Measurements from ENCODE around the gene GLS.
"Not testable (repeated sequence)": the region's sequence is repeated elsewhere in the genome, so short reads cannot be mapped to it uniquely, and the experiment has no call there.

Gene GLS

DNA sequence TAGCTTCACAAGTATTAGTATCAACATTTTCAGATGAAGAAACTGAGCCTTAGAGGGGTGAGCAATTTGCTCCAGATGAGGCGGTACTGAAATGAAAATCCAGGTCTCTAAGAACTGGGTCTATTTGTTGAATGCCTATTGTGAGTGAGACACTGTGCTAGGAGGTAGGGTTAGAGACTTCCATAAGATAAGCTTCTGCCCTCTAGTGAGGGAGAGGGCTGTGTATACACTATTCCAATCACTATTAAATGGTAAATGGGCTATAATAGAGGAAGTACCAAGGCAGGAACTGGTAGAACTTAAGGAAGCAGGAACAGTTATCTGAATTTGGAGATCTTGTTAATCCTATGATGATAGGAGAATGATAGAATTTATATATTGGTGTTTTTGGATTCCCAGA, 23.6 kb upstream of the GLS start:
- DNase-seq = no peak

DNA sequence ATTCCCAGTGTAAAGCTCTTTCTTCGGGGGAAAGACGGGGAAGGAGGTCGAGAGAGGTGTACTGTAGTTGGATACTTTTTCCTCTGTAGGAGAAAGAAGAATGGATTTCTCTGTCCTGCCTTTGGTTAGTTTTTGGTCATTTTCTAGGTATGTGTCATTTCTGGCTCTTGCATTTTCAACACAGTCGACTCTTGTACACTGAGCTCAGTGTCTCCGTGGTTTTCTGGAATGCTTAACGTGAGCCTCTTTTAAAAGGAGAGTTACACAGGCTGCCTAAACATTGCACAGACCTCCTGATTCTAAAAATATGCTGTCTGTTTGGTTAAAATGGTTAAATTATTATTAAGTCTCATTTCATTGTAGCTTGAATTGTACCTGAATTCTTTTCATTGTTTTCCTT, 21.8 kb upstream of the GLS start:
- DNase-seq = no peak

DNA sequence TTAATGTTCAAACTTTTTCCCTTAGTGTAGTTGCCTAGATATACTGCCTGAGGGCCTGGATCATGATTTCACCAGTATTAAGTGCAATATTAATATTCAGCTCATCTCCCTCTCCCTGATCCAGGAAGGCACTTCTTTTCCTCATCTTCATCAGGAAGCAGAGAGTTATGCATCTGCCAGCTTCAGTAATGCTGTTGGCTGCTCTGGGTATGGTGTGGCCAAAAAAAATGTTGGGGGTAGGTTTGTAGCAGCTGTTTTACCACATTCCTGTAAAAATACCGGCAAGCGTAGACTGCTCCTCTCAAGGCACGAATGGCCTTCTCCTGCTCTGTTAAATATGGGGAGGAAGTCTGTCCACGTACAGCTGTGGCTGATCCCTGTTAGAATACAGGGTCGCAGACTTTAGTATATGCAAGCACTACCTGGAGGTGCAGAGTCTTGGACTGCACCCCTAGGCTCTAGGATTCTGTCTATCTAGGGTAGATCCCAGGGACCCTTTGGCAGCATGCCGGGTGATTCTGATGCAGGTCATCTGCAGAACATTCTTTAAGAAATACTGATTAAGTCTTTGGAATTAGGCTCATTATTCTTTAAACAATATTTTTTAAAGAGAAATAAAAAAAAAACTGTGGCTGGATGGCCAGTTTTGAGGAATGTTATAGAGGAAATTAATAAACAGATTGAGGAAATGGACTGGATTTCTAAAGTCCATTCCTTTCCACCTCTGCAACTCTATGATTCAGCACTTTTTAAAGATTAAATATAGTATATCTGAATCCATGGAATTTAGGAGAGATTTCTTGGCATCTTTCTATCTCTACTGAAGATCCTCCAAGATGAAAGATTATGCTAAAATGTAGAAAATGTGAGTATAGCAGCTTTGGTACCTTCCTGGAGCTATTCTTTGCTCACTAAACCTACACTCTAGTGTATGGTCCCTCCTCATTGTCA, 21.0 kb upstream of the GLS start:
- no peak for DNase-seq

DNA sequence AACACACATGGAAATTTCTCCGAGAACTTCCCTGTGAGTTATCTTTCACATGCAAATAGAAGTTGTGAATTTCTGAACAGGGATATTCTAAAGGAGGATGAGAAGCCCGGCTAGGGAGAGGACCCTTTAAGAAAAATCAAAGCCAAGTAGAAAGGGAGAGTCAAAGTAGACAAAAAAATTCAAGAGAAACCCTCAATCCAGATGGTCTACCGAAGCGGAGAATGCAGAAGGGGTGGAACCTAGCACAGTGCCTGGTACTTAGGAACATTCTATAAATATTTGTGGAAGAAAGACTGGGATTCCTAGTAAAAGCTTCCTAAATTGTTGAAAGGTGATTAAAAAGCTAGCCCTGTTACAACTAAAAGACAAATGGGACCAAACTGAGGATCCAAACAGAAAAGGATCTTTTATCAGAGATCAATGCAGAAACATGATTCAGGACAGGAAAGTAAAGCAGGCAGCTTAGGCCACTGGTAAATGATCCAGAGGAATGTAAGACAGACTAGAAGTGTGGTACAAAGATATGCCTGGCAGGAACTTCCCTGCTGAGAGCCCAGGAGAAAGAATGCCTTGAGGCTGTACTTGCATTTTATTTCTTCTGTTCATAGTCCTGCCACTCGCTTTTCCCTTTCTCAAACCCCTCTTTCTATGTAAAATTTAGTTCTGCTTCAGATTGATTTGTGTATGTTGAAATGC, 19.5 kb upstream of the GLS start:
- no peak for DNase-seq

DNA sequence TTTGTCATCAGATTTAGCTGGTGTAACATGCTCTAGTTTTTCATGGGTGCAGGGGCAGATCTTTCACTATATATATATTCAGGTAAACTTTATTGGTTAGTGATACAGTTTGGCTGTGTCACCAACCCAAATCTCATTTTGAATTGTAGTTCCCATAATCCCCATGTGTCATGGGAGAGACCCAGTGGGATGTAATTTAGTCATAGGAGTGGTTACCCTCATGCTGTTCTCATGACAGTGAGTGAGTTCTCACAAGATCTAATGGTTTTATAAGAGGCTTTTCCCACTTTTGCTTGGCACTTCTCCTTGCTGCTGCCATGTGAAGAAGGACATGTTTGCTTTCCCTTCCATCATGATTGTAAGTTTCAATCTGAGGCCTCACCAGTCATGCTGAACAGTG, 18.5 kb upstream of the GLS start:
- DNase-seq = not testable (repeated sequence)

DNA sequence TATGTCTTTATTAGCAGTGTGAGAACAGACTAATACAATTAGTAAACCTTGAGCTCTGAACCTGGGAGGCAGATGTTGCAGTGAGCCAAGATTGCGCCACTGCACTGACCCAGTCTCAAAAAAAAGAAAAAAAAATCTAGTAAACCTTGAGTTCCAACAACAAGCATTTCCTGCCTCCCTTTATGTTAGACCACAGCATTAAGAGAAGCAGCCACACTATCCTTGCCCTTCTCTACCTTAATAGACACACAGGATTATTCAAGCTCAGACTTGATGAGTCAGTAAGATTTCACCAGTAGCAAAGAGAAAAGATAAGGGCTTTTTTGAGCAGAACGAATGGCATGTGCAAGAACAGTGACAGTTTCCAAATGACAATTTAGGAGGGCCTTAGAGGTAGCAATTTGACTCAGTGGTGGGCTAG, 18.0 kb upstream of the GLS start:
- DNase-seq = no peak

DNA sequence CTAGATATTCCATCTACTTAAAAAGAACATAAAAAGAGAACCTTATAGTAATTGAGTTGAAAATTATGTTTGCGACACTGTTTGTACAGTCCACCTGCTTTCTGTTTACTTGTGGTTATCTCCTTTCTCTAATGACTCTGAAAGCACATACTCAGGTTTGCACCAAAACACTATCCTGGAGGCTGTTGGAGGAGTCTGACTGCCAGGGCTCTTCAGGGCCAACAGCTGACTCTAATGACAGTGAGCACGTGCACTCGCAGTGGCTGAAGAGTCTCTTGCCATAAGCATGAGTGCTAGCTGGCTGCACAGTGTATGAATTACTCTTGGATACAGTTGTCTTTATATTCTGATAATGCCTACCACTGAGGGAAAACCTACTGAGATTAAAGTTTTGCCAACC, 16.7 kb upstream of the GLS start:
- DNase-seq = no peak

DNA sequence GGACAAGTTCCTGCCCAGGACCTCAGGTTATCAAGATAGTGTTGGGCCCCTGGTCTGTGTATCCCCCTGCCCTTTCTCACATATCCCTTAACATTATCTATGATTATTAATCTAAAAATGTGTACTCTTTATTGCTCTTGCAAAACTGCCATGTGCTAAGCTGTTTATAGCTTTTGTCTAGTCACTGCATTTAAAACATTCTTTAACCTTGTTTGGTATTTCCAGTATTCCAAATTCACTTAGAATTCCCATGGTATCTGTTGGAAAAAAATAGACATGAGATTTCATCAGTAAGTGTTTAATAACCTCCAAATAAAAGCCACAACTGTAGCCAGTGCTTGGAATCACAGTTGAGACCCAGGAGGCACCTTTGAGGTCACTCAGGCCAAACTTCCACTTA, 16.2 kb upstream of the GLS start:
- no peak for DNase-seq

DNA sequence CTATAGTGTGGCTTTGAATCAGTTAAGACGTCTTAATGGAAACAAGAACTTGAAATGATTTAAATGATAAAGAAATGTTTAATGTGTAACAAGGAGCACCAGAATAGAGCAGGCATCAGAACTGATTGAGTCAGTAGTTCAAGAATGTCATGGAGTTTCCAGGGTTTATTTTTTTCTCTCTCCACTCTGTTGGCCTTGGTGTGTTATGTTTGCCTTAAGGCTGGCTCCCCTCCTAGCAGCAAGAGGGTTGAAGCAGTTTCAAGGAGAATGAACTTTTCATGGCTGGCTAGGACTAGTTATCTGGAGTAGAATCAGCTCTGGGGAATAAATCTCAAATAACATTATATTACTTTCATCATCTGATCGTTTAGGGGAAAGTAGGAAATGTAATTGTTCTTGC, 13.4 kb upstream of the GLS start:
- no peak for DNase-seq

DNA sequence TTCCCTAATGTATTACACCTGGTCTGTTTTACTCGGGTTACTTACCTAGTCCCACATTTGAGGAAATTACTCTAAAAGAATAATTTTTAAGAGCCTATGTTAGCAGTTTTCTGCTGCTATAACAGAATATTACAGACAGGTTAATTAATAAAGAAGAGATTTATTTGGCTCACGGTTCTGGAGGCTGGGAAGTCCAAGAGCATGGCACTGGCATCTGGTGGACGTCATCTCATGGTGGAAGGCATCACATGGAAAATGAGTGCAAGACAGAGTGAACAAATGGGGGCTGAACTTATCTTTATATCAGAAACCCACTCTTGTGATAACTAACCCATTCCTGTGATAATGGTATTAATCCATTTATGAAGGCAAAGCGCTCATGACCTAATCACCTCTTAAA, 12.8 kb upstream of the GLS start:
- no peak for DNase-seq

DNA sequence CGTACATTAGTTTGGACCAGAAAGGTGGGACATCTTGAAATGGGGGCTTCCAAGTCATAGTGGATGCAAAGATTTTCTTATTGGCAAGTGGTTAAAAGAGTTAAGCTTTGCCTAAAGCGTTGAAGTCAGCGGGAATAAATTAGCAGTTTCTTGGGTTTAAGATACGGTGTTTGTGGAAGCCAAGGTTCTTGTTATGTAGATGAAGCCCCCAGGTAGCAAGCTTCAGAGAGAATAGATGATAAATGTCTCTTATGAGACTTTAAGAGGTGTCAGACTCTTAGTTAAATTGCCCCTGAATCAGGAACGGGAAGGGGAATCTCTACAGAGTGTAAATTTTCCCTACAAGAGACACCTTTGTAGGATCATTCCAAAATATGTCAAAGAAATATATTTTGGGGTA, 10.9 kb upstream of the GLS start:
- no peak for DNase-seq

DNA sequence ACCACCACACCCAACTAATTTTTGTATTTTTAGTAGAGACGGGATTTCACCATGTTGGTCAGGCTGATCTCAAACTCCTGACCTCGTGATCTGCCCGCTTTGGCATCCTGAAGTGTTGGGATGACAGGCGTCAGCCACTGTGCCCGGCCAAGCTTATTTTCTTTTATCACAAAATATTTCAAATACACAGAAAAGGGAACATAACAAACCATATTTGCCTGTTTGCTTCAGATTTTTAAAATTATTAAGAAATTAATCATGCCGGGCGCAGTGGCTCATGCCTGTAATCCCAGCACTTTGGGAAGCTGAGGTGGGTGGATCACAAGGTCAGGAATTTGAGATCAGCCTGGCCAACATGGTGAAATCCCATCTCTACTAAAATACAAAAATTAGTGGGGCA, 7.2 kb upstream of the GLS start:
- not testable (repeated sequence) for DNase-seq

DNA sequence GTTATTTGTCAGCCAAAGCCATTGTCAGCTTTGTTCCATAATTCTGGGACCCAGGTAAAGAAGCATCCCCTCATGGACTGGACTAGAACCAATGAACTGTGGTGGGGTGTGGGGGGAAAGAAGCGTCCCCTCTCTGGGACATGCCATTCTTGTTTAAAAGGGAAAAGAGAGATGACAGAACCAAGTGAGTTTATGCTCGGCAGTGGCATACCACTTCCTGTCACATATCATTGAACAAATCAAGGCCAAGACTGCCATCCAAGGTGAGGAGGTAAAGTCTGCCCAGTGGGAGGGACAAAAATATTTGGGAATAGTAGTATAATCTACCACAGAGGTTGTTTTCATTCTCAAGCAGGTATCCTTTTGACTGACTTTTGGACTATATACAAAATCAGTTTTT, 4.7 kb upstream of the GLS start:
- DNase-seq = no peak

DNA sequence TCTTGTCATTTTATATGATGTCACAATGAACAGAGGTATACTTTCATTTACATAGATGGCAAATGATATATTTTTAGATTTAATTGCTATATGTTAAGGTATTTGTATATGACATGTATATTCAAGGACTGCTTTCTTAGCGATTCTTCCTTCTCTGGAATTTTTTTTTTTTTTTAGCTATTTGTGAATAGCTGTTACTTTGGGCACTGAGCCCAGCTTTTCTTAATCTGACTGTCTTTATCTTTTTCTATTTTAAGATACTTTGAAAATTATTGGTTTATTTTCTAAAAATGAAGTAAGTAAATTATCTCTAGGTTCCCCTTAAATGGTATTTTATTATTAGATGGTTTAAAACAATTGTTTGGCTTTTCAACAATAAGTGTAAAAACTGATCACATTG, 4.0 kb upstream of the GLS start:
- no peak for DNase-seq

DNA sequence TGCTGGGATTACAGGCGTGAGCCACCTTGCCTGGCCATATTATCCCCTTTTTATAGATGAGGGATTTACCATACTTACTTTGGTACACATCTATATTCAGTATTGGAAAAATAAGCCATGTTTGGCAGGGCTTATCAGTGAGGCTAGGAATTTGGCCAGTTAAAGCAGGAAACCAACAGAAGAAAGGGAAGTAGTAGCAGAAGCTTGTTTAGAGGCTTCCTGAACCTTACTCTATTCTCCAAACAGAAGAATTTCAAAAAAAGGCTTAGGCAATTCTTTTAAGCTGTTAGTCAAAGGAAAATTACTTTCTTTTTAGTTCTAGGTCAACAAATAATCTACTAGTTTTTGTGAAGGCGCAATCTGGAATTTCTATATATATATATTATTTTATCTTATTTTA, 3.2 kb upstream of the GLS start:
- DNase-seq = peak; percentile 43

DNA sequence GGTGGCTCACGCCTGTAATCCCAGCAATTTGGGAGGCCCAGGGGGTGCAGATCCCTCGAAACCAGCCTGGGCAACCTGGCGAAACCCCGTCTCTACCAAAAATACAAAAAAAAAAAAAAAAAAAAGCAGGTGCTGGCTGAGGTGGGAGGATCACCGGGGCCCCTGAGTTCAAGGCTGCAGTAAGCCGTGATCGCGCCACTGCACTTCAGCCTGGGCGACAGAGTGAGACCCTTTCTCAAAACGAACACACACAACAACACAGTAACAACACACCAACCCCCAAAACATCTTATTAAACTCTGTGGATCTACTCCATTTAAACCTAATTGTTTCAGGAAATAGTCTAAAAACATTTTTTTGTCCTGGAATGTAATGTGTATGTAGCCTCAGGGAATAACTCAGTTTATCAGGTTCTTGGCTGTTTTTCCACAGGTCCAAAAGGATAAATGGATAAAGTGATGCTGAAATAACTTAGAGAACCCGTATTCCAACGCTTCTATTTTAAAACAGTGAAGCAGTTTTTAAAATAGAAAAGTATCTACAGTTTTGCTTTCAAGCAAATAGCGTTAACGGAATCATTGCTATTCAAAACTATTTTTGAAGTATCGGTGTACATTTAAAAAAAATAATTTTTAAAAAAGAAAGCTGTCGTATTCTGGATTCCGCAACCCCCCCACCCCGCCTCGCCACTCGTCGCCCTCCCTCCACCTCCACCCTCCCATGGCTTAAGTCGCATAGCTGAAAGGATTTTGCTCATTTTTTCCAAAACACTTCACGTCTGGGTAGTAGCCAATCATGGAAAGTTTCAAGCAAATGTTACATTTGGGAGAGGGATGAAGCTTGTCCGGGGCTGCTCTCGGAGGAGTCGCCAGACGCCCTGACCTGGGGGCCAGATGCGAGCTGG, 895 bp upstream of the GLS start:
- DNase-seq = no peak

DNA sequence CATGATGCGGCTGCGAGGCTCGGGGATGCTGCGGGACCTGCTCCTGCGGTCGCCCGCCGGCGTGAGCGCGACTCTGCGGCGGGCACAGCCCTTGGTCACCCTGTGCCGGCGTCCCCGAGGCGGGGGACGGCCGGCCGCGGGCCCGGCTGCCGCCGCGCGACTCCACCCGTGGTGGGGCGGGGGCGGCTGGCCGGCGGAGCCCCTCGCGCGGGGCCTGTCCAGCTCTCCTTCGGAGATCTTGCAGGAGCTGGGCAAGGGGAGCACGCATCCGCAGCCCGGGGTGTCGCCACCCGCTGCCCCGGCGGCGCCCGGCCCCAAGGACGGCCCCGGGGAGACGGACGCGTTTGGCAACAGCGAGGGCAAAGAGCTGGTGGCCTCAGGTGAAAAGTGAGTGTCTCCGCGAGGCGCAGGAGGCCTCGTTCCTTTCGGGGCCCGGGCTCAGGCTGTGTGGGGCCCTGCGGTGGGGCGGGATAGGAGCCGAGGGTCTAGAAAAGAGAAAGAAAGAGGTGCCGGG, 520 bp downstream of the GLS start:
- DNase-seq = no peak

DNA sequence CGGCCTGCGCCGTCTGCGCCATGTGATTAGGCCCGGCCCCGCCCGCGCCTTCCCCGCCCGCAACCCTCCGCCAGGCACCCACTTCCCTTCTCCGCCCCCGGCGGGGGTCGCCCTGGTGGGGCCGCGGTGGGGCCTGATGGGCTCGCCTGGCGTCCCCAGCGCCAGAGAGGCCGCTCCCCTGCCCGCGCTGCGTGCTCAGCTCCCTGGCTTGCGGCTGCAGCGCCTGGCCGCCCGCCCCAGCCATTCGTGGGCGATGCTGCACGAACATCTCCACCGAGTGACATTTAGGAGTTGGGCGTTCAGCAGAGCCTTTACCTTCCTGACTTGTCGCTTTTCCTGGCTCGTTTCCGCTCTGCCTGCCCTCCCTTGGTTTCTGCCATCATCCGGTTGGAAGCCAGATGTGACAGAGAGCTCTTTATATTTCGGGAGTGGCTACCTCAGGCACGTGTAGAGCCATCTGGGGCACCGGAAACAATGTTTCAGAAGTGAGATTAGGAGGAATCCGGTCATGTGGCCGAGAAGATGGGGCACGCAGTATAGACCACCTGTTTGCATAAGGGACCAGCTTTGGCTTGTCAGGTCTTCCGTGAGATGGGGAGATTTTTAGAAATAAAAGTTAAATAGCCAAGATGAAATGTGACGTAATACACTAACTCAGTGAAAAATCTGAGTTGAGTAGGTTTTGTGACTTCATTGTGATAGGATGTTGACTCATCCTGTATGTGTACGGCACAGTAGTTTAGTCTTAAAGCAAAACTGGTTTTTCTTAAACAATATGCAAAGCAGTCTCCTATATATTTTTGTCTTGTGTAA, 1.2 kb downstream of the GLS start:
- DNase-seq = peak; percentile 83

DNA sequence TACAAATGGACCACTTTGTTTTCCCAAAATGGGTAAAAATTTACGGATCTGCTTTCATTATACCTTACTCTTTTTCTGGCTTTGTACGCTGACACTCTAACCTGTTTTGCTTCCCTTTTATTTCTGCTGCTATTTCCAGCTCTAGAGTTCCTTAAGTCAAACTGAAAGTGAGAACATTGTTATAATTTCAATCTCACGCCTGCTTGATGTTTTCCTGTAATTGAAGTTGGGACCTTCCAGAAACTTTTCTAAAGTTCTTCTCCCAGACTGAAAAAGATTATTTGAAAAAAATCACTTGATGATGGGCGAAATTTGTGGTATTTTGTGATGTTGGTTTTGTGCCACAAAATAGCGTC, 1.8 kb downstream of the GLS start:
- peak; percentile 80 for DNase-seq

DNA sequence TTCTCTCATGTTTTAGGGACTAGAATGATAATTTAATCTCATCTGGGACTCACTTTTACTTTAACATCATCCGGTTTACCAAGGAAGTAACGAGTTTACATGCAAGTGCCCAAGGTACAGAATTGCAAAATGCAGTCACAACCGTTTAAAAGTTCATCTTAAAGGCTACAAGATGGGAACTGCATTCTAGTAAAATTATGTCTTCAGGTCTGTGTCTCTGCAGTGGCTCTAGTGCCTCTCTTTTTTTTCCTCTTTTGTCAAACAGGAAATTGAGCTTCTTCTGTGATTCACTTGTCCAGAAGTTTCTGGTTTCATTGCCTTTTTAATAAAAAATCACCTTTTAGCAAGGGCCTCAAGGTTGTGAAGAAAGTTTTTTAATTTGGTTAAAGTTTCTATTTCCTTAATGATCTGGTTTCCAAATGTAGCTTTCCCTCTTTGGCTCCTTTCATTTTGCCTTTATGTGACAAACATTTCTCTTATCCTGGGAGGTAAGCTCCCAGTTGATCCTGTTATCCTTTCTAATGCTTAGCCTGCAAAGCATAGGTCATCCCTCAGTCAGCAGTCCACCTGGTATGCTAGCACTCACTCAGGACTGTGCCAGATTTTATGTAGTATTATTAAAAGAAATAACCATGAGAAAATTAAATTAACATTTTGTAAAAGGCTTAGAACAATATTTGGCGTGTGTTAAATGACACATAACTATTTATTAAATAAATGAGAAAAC, 2.4 kb downstream of the GLS start:
- DNase-seq = peak; percentile 37

DNA sequence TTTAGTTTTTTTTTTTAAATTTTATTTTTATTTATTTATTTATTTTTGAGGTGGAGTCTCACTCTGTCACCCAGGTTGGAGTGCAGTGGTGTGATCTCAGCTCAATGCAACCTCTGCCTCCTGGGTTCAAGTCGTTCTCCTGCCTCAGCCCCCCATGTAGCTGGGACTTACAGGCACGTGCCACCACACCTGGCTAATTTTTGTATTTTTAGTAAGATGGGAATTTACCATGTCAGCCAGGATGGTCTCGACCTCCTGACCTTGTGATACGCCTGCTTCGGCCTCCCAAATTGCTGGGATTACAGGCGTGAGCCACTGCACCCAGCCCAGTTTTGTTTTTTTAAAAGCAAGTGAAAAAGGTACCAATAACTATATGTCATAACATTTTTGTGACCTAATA, 5.2 kb downstream of the GLS start:
- DNase-seq = not testable (repeated sequence)

DNA sequence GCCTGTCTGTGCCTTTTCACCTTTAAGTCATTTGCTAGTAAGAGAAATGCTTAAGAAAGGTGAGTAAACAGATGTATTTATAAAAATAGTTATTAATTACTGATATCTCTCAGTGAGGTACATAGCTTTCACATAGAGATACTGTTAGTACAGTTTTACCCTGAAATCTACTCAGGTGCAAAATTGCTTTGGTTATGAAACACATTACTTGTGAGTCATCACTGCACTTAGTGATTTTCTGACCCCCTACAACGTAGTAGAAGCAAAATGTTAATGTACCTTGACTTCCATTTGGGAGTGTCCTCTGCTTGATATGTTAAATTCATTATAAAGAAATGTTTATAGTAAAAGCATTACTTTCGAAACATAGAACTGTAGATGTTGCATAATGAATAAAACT, 6.5 kb downstream of the GLS start:
- DNase-seq = no peak
